WERI-Rb-1 (cell line): ENCODE results near the gene HECTD2.

ENCODE experiments used
- DNase-seq: peaks from one replicate; pipeline ENCODE4 v3.0.0-alpha.2; 2020
- H3K27ac ChIP-seq: fragments of 250-450 bp; sonication (Bioruptor Pico); 2 replicates; pipeline ENCODE4 v1.5.1; 2020; ENCODE audit warnings: mild to moderate bottlenecking, moderate library complexity
- H3K27me3 ChIP-seq: fragments of 250-450 bp; sonication (Bioruptor Pico); 2 replicates; pipeline ENCODE4 v1.5.1; 2021; ENCODE audit warnings: mild to moderate bottlenecking, low read depth, moderate library complexity; ENCODE audit not compliant: insufficient read depth, severe bottlenecking
- H3K36me3 ChIP-seq: fragments of 250-450 bp; sonication (Bioruptor Pico); 2 replicates; pipeline ENCODE4 v1.5.1; 2020; ENCODE audit warnings: mild to moderate bottlenecking, moderate library complexity
- H3K4me3 ChIP-seq: 2 replicates; pipeline ENCODE4 v1.5.1; 2011; ENCODE audit warnings: low read depth, mild to moderate bottlenecking, control low read depth, low read length
- H3K9me3 ChIP-seq: fragments of 250-450 bp; sonication (Bioruptor Pico); 2 replicates; pipeline ENCODE4 v1.5.1; 2021; ENCODE audit warnings: mild to moderate bottlenecking, moderate library complexity; ENCODE audit not compliant: severe bottlenecking
- CTCF ChIP-seq: IDR thresholded peaks from 2 replicates; pipeline ENCODE4 v1.5.1; 2011; ENCODE audit warnings: low read depth, mild to moderate bottlenecking, control low read depth, inconsistent platforms, low read length

HECTD2 gene

GRCh38 chr10:91495402-91495801 is 85.3 kb downstream of the HECTD2 start:
- Histone ChIP-seq H3K27me3 (no peaks in the 10 kb centered on the region), H3K9me3 (no peaks in the 10 kb centered on the region), H3K36me3 (no peaks in the 10 kb centered on the region; the same call in 1 of the 2 replicates), H3K4me3 (no peak overlapping the region), H3K27ac (no peak overlapping the region)
- no peak for TF ChIP-seq CTCF
- no peak for DNase-seq

GRCh38 chr10:91496016-91496415 is 85.9 kb downstream of the HECTD2 start:
- no peak for TF ChIP-seq CTCF
- no peak overlapping the region for H3K27ac ChIP-seq
- no peak for DNase-seq
- no peaks in the 10 kb centered on the region for H3K9me3 ChIP-seq
- no peaks in the 10 kb centered on the region; the same call in 1 of the 2 replicates for H3K36me3 ChIP-seq
- H3K27me3 ChIP-seq, result no peaks in the 10 kb centered on the region
- no peak overlapping the region for H3K4me3 ChIP-seq

GRCh38 chr10:91511549-91512330 is 101.6 kb downstream of the HECTD2 start:
- no peak for DNase-seq
- no peaks in the 10 kb centered on the region for H3K36me3 ChIP-seq
- H3K27ac ChIP-seq, result no peak overlapping the region
- no peak for TF ChIP-seq CTCF
- no peaks in the 10 kb centered on the region for H3K9me3 ChIP-seq
- H3K27me3 ChIP-seq, result no peaks in the 10 kb centered on the region
- no peak overlapping the region for H3K4me3 ChIP-seq

GRCh38 chr10:91512458-91512857 is 102.3 kb downstream of the HECTD2 start:
- H3K4me3 ChIP-seq, result no peak overlapping the region
- no peak for TF ChIP-seq CTCF
- no peaks in the 10 kb centered on the region for H3K27me3 ChIP-seq
- DNase-seq, result no peak
- H3K27ac ChIP-seq, result no peak overlapping the region
- no peaks in the 10 kb centered on the region for H3K9me3 ChIP-seq
- no peaks in the 10 kb centered on the region for H3K36me3 ChIP-seq

GRCh38 chr10:91513598-91514424 is 103.7 kb downstream of the HECTD2 start:
- no peak for DNase-seq
- Histone ChIP-seq H3K4me3 (no peak overlapping the region), H3K36me3 (no peaks in the 10 kb centered on the region), H3K27me3 (no peaks in the 10 kb centered on the region), H3K27ac (no peak overlapping the region), H3K9me3 (no peaks in the 10 kb centered on the region)
- TF ChIP-seq CTCF, result no peak
